DND-41 (cell line): ENCODE measurements around the gene SAMD4B.

Experiments
- ATAC-seq: fragments of 200-7000 bp; cut with Tn5 transposase; 3 replicates; pipeline ENCODE4 v1.9.1; 2021; ENCODE audit warnings: low read depth; ENCODE audit not compliant: insufficient read depth
- DNase-seq: peaks from one replicate; pipeline ENCODE4 v3.0.0-alpha.2; 2020
- H2AFZ ChIP-seq: 2 replicates; pipeline ENCODE4 v1.6.0; 2012; ENCODE audit warnings: low read depth, low read length
- H3K27ac ChIP-seq: 2 replicates; pipeline ENCODE4 v1.5.1; 2012; ENCODE audit warnings: low read length, inconsistent platforms
- H3K27me3 ChIP-seq: fragments of 200-600 bp; sonication (generic); 2 replicates; pipeline ENCODE4 v1.6.0; 2012; ENCODE audit warnings: low read length, mild to moderate bottlenecking, inconsistent platforms; ENCODE audit not compliant: insufficient read depth, poor library complexity
- H3K36me3 ChIP-seq: 2 replicates; pipeline ENCODE4 v1.5.1; 2012; ENCODE audit warnings: low read length, inconsistent platforms; ENCODE audit not compliant: insufficient read depth
- H3K4me1 ChIP-seq: 2 replicates; pipeline ENCODE4 v1.5.1; 2012; ENCODE audit warnings: mild to moderate bottlenecking, low read length; ENCODE audit not compliant: insufficient read depth
- H3K4me2 ChIP-seq: 2 replicates; pipeline ENCODE4 v1.6.0; 2012; ENCODE audit warnings: mild to moderate bottlenecking, moderate library complexity, low read length, inconsistent platforms; ENCODE audit not compliant: insufficient read depth
- H3K4me3 ChIP-seq, 2 experiments: fragments of 200-600 bp in 1 of 2; shearing (Covaris generic) in 1 of 2; 2 replicates each; pipeline ENCODE4 v1.5.1; 2012 to 2016; ENCODE audit warnings: inconsistent platforms in 2 of 2, low read length in 2 of 2, mild to moderate bottlenecking in 2 of 2, low read depth in 1 of 2, moderate library complexity in 1 of 2
- H3K79me2 ChIP-seq: 2 replicates; pipeline ENCODE4 v1.6.0; 2012; ENCODE audit warnings: low read length, inconsistent platforms; ENCODE audit not compliant: insufficient read depth
- H3K9ac ChIP-seq: 2 replicates; pipeline ENCODE4 v1.6.0; 2012; ENCODE audit warnings: low read depth, mild to moderate bottlenecking, inconsistent platforms, low read length, moderate library complexity
- H3K9me3 ChIP-seq: 2 replicates; pipeline ENCODE4 v1.5.1; 2012; ENCODE audit warnings: low read length, moderate library complexity, mild to moderate bottlenecking, inconsistent platforms; ENCODE audit not compliant: insufficient read depth, severe bottlenecking
- H4K20me1 ChIP-seq: 2 replicates; pipeline ENCODE4 v1.6.0; 2012; ENCODE audit warnings: low read length; ENCODE audit not compliant: insufficient read depth
- EZH2 ChIP-seq: IDR thresholded peaks from 3 replicates; pipeline ENCODE4 v1.6.1; 2012; ENCODE audit warnings: borderline replicate concordance, low read depth, mild to moderate bottlenecking, moderate library complexity, low read length, inconsistent platforms; ENCODE audit not compliant: severe bottlenecking
- TF ChIP-seq, protein P1 (sequence below): IDR thresholded peaks from 2 replicates; pipeline ENCODE4 v1.5.1; 2012; ENCODE audit warnings: borderline replicate concordance, low read length, moderate library complexity, mild to moderate bottlenecking; ENCODE audit not compliant: poor library complexity, severe bottlenecking; ENCODE audit errors: extremely low read depth

The SAMD4B gene

GRCh38 chr19:39303373-39304184, 38.6 kb upstream of the SAMD4B start:
- no peaks in the 10 kb centered on the region for H4K20me1 ChIP-seq
- no peak overlapping the region for H3K27ac ChIP-seq
- ATAC-seq = no peak
- no peak overlapping the region for H2AFZ ChIP-seq
- no peaks in the 10 kb centered on the region for H3K79me2 ChIP-seq
- H3K36me3 ChIP-seq = peaks cover 6% of the 10 kb centered on the region; the same call in 1 of the 2 replicates
- no peaks in the 10 kb centered on the region for H3K9me3 ChIP-seq
- DNase-seq = no peak
- no peaks in the 10 kb centered on the region for H3K4me1 ChIP-seq
- no peaks in the 10 kb centered on the region for H3K27me3 ChIP-seq
- TF ChIP-seq EZH2 = no peak
- TF ChIP-seq, protein P1, sequence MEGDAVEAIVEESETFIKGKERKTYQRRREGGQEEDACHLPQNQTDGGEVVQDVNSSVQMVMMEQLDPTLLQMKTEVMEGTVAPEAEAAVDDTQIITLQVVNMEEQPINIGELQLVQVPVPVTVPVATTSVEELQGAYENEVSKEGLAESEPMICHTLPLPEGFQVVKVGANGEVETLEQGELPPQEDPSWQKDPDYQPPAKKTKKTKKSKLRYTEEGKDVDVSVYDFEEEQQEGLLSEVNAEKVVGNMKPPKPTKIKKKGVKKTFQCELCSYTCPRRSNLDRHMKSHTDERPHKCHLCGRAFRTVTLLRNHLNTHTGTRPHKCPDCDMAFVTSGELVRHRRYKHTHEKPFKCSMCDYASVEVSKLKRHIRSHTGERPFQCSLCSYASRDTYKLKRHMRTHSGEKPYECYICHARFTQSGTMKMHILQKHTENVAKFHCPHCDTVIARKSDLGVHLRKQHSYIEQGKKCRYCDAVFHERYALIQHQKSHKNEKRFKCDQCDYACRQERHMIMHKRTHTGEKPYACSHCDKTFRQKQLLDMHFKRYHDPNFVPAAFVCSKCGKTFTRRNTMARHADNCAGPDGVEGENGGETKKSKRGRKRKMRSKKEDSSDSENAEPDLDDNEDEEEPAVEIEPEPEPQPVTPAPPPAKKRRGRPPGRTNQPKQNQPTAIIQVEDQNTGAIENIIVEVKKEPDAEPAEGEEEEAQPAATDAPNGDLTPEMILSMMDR = no peak
- no peak overlapping the region for H3K9ac ChIP-seq
- H3K4me3 ChIP-seq = no peak overlapping the region
- H3K4me2 ChIP-seq = no peak overlapping the region

- Histone ChIP-seq H2AFZ (no peak overlapping the region), H3K4me3 (no peak overlapping the region)
- no peak for DNase-seq
Measured at GRCh38 chr19:39304185-39304513, 38.1 kb upstream of the SAMD4B start.

DNA sequence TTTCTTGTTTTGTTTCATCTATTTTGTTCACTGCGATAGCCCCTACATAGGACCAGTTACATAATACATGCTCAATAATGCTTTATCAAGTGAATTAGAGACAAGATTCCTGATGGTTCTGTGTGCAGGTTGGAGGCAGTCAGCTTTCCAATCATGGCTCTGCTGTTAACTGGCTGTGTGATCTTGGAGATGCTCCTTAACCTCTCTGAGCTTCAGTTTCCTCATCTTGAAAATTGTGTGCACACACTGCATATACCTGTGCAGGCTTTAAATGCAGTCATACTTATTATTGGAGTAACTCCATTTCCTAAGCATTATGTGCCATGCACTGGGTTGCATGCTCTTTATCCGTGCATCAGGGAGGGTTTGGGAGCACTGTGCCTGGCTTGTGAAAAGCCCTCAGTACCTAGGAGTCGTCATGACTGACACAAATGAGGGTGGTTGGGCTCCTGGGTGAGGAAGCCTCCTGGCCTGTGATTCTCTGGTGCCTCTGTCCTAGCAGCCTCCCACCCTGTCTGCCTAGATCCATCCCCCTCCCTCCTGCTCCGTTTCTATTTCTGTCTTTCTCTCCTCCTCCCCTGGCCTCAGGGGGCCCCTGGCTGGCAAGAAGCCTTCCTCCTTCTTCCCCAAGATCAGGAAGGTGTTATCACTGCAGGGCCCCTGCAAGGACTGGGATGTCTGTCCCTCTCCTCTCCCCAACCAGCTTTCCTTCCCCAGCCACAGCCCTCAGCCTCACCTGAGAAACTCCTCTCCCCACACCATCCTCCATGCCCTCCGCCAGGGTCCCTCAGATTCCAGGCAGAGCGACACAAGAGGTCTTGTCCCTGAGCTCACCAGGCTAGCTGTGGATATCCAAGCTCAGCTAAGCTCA, 37.3 kb upstream of the SAMD4B start:
- peaks cover 10% of the 10 kb centered on the region for H3K36me3 ChIP-seq
- no peak overlapping the region for H3K4me2 ChIP-seq
- no peak overlapping the region for H3K4me3 ChIP-seq
- H2AFZ ChIP-seq = no peak overlapping the region
- DNase-seq (no peak), ATAC-seq (peak; percentile 22; the same call in 1 of the 3 replicates)
- TF ChIP-seq EZH2 = no peak
- TF ChIP-seq, protein P1 = no peak
- no peaks in the 10 kb centered on the region for H3K4me1 ChIP-seq
- H4K20me1 ChIP-seq = 0 out of 2 replicates have a peak, but pooled peaks cover 5% of the 10 kb centered on the region
- no peaks in the 10 kb centered on the region for H3K79me2 ChIP-seq
- H3K9me3 ChIP-seq = no peaks in the 10 kb centered on the region
- no peak overlapping the region for H3K27ac ChIP-seq
- no peaks in the 10 kb centered on the region for H3K27me3 ChIP-seq
- H3K9ac ChIP-seq = no peak overlapping the region

More at GRCh38 chr19:39304185-39304513, 38.1 kb upstream of the SAMD4B start:
- no peak overlapping the region for H3K9ac ChIP-seq
- no peak for TF ChIP-seq EZH2
- TF ChIP-seq, protein P1 = no peak
- no peaks in the 10 kb centered on the region for H3K4me1 ChIP-seq
- H3K27ac ChIP-seq = no peak overlapping the region
- peaks cover 6% of the 10 kb centered on the region; the same call in 1 of the 2 replicates for H3K36me3 ChIP-seq
- H3K79me2 ChIP-seq = no peaks in the 10 kb centered on the region
- no peak for ATAC-seq
- no peaks in the 10 kb centered on the region for H3K9me3 ChIP-seq
- 0 out of 2 replicates have a peak, but pooled peaks cover 2% of the 10 kb centered on the region for H4K20me1 ChIP-seq
- H3K27me3 ChIP-seq = no peaks in the 10 kb centered on the region
- no peak overlapping the region for H3K4me2 ChIP-seq
